HepG2 (cell line): Measurements from ENCODE around the gene NOL11. TPM values are rescaled to one million over a fixed set of nuclear protein-coding genes. Genes with fewer than 3 reads are reported as not detected.

Experiments used
- BCL3 ChIP-seq: sonication (generic); formaldehyde crosslinking; IDR thresholded peaks from 2 replicates; pipeline ENCODE4 v1.5.1; 2020; ENCODE audit warnings: mild to moderate bottlenecking, missing genetic modification reagents, moderate library complexity
- NPAS2 ChIP-seq: sonication (generic); formaldehyde crosslinking; IDR thresholded peaks from 2 replicates; pipeline ENCODE4 v1.8.0; 2022; ENCODE audit warnings: mild to moderate bottlenecking, missing genetic modification reagents, borderline replicate concordance
- PHF5A ChIP-seq: IDR thresholded peaks from one replicate; pipeline ENCODE4 v1.6.1; 2018; ENCODE audit warnings: low read depth, missing genetic modification reagents; ENCODE audit not compliant: unreplicated experiment
- RAD51 ChIP-seq: fragments of 450-650 bp; IDR thresholded peaks from 2 replicates; pipeline ENCODE4 v1.6.1; 2016; ENCODE audit warnings: borderline replicate concordance
- ZNF10 ChIP-seq: sonication (generic); formaldehyde crosslinking; IDR thresholded peaks from 2 replicates; pipeline ENCODE4 v1.4.0; 2020; ENCODE audit warnings: mild to moderate bottlenecking, low read depth, missing genetic modification reagents, borderline replicate concordance
- ZNF329 ChIP-seq: sonication (generic); formaldehyde crosslinking; IDR thresholded peaks from 2 replicates; pipeline ENCODE4 v1.9.0; 2021; ENCODE audit warnings: low read depth, mild to moderate bottlenecking, missing genetic modification reagents
- ZNF780A ChIP-seq: sonication (generic); formaldehyde crosslinking; IDR thresholded peaks from 2 replicates; pipeline ENCODE4 v1.8.0; 2022; ENCODE audit warnings: mild to moderate bottlenecking, missing genetic modification reagents, moderate library complexity
- ZNF784 ChIP-seq: sonication (generic); formaldehyde crosslinking; IDR thresholded peaks from 2 replicates; pipeline ENCODE4 v1.5.1; 2020; ENCODE audit warnings: missing genetic modification reagents, mild to moderate bottlenecking, borderline replicate concordance
- ZNF850 ChIP-seq: sonication (generic); formaldehyde crosslinking; conservative IDR thresholded peaks from 2 replicates; pipeline ENCODE4 v1.9.0; 2021; ENCODE audit warnings: mild to moderate bottlenecking, missing genetic modification reagents
- polyA plus RNA-seq, 8 experiments: library from polyadenylated mRNA; depleted of rRNA in 3 of 8; stranded (reverse) in 7 of 8; unstranded in 1 of 8; fragments of >200 nt; fragmentation: Illumina TruSeq in 4 of 8; extraction: Trizol in 4 of 8; gene quantifications; 2 replicates each; pipeline versions ENCODE4 v1.2.1 to v1.2.3, GENCODE V29; 2011 to 2016; ENCODE audit warnings: low read depth in 4 of 8, missing spikeins in 1 of 8, mixed read lengths in 1 of 8; ENCODE audit not compliant: insufficient read depth in 1 of 8
- total RNA-seq, 5 experiments: library from RNA; depleted of rRNA; stranded (reverse); fragments of >200 nt; fragmentation: Illumina TruSeq; extraction: Trizol; gene quantifications; 2 replicates each; pipeline ENCODE4 v1.2.3, GENCODE V29; 2016; ENCODE audit warnings: low read depth in 1 of 5
- TF ChIP-seq, protein P1 (sequence below): sonication (generic); formaldehyde crosslinking; IDR thresholded peaks from 2 replicates; pipeline ENCODE4 v1.4.0; 2020; ENCODE audit warnings: missing genetic modification reagents
- TF ChIP-seq, protein P2 (sequence below): sonication (generic); formaldehyde crosslinking; IDR thresholded peaks from 2 replicates; pipeline ENCODE4 v1.4.0; 2020; ENCODE audit warnings: missing genetic modification reagents
- TF ChIP-seq, protein P3 (sequence below): sonication (generic); formaldehyde crosslinking; IDR thresholded peaks from 2 replicates; pipeline ENCODE4 v1.8.1; 2023; ENCODE audit warnings: mild to moderate bottlenecking, missing genetic modification reagents
- TF ChIP-seq, protein P4 (sequence below): sonication (generic); formaldehyde crosslinking; IDR thresholded peaks from 2 replicates; pipeline ENCODE4 v1.5.0; 2020; ENCODE audit warnings: missing genetic modification reagents

The NOL11 gene
- total and polyA plus RNA-seq, 2 of the 13 experiments (the other 11 are each of a cell fraction or from before 2014, with no cell fraction given), result 45.8 to 124 TPM

GRCh38 chr17:67716405-67716798, 1.3 kb upstream of the NOL11 start (continued):
- TF ChIP-seq, protein P1, sequence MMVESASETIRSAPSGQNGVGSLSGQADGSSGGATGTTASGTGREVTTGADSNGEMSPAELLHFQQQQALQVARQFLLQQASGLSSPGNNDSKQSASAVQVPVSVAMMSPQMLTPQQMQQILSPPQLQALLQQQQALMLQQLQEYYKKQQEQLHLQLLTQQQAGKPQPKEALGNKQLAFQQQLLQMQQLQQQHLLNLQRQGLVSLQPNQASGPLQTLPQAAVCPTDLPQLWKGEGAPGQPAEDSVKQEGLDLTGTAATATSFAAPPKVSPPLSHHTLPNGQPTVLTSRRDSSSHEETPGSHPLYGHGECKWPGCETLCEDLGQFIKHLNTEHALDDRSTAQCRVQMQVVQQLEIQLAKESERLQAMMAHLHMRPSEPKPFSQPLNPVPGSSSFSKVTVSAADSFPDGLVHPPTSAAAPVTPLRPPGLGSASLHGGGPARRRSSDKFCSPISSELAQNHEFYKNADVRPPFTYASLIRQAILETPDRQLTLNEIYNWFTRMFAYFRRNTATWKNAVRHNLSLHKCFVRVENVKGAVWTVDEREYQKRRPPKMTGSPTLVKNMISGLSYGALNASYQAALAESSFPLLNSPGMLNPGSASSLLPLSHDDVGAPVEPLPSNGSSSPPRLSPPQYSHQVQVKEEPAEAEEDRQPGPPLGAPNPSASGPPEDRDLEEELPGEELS, result no peak
- TF ChIP-seq ZNF850 (CRISPR knock-in tag) (no peak), ZNF784 (CRISPR knock-in tag) (no peak), RAD51 (no peak), ZNF10 (CRISPR knock-in tag) (no peak), BCL3 (no peak), PHF5A (CRISPR knock-in tag) (no peak), NPAS2 (CRISPR knock-in tag) (no peak), ZNF329 (no peak), ZNF780A (CRISPR knock-in tag) (no peak)
- TF ChIP-seq, protein P2, sequence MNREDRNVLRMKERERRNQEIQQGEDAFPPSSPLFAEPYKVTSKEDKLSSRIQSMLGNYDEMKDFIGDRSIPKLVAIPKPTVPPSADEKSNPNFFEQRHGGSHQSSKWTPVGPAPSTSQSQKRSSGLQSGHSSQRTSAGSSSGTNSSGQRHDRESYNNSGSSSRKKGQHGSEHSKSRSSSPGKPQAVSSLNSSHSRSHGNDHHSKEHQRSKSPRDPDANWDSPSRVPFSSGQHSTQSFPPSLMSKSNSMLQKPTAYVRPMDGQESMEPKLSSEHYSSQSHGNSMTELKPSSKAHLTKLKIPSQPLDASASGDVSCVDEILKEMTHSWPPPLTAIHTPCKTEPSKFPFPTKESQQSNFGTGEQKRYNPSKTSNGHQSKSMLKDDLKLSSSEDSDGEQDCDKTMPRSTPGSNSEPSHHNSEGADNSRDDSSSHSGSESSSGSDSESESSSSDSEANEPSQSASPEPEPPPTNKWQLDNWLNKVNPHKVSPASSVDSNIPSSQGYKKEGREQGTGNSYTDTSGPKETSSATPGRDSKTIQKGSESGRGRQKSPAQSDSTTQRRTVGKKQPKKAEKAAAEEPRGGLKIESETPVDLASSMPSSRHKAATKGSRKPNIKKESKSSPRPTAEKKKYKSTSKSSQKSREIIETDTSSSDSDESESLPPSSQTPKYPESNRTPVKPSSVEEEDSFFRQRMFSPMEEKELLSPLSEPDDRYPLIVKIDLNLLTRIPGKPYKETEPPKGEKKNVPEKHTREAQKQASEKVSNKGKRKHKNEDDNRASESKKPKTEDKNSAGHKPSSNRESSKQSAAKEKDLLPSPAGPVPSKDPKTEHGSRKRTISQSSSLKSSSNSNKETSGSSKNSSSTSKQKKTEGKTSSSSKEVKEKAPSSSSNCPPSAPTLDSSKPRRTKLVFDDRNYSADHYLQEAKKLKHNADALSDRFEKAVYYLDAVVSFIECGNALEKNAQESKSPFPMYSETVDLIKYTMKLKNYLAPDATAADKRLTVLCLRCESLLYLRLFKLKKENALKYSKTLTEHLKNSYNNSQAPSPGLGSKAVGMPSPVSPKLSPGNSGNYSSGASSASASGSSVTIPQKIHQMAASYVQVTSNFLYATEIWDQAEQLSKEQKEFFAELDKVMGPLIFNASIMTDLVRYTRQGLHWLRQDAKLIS (CRISPR knock-in tag), result no peak
- TF ChIP-seq, protein P3, sequence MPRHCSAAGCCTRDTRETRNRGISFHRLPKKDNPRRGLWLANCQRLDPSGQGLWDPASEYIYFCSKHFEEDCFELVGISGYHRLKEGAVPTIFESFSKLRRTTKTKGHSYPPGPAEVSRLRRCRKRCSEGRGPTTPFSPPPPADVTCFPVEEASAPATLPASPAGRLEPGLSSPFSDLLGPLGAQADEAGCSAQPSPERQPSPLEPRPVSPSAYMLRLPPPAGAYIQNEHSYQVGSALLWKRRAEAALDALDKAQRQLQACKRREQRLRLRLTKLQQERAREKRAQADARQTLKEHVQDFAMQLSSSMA (CRISPR knock-in tag), result no peak
- TF ChIP-seq, protein P4, sequence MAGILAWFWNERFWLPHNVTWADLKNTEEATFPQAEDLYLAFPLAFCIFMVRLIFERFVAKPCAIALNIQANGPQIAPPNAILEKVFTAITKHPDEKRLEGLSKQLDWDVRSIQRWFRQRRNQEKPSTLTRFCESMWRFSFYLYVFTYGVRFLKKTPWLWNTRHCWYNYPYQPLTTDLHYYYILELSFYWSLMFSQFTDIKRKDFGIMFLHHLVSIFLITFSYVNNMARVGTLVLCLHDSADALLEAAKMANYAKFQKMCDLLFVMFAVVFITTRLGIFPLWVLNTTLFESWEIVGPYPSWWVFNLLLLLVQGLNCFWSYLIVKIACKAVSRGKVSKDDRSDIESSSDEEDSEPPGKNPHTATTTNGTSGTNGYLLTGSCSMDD, result no peak
